Breast epithelium (tissue), 3 donors: ENCODE data around the gene CNNM3.

Source experiments
- POLR2A ChIP-seq: fragments of 450-650 bp; IDR thresholded peaks from one replicate; pipeline ENCODE4 v1.6.1; 2016; ENCODE audit warnings: antibody characterized with exemption, mild to moderate bottlenecking, moderate library complexity
- POLR2AphosphoS5 ChIP-seq, 3 donors: sonication (generic); formaldehyde crosslinking; IDR thresholded peaks; one replicate each; pipeline ENCODE4 v1.6.1; 2017; ENCODE audit warnings: antibody characterized with exemption in 3 of 3
- TF ChIP-seq, protein P1 (sequence below), 3 donors: fragments of 450-650 bp; IDR thresholded peaks; one replicate each; pipeline ENCODE4 v1.5.1; 2016 to 2017; ENCODE audit warnings: antibody characterized with exemption in 3 of 3, mild to moderate bottlenecking in 3 of 3, moderate library complexity in 3 of 3

DNA sequence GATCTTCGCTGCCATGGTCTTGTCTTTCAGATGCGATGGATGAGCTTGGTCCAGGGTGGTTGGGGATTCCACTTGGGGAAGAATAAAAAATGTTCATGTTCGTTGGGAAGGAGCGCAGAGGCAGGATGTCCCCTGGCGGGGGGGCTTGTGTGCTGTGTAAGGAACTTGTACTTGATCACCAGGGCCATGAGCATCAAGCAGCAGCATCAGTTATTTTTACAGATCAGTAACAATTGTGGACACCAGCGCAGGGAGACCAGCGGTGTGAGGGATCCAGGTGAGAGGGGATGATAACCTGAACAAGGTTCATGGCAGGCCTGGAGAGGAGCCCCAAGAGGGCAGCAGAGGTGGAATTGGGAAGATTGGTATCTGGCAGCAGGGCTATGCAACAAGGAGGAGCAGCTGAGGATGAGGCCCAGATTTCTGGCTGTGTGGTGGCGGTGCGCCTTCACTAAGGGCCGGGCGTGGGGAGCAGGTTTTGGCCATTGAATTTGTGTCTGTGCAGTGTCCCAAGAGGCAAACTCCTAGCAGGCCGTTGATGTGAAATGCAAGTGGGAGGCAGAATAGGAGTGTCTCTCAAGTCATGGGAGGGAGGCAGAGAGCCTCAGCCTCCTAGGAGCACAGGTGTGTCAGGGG lies 3.9 kb downstream of the CNNM3 start:
- TF ChIP-seq POLR2A, result no peak
- TF ChIP-seq, protein P1, sequence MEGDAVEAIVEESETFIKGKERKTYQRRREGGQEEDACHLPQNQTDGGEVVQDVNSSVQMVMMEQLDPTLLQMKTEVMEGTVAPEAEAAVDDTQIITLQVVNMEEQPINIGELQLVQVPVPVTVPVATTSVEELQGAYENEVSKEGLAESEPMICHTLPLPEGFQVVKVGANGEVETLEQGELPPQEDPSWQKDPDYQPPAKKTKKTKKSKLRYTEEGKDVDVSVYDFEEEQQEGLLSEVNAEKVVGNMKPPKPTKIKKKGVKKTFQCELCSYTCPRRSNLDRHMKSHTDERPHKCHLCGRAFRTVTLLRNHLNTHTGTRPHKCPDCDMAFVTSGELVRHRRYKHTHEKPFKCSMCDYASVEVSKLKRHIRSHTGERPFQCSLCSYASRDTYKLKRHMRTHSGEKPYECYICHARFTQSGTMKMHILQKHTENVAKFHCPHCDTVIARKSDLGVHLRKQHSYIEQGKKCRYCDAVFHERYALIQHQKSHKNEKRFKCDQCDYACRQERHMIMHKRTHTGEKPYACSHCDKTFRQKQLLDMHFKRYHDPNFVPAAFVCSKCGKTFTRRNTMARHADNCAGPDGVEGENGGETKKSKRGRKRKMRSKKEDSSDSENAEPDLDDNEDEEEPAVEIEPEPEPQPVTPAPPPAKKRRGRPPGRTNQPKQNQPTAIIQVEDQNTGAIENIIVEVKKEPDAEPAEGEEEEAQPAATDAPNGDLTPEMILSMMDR (IDR thresholded peaks at IDR 0.05), result no peak
- TF ChIP-seq POLR2AphosphoS5 (IDR thresholded peaks at IDR 0.05), result no peak
